Myocyte (in vitro differentiated cells): ENCODE measurements around the gene DOK1. TPM values are rescaled to one million over a fixed set of nuclear protein-coding genes. Genes with fewer than 3 reads are reported as not detected.

Experiments
- DNase-seq: peaks from one replicate; pipeline ENCODE4 v3.0.0-alpha.2; 2012; ENCODE audit warnings: low read depth
- total RNA-seq: library from RNA; depleted of rRNA; stranded (reverse); fragments of >200 nt; gene quantifications from 2 replicates; pipeline ENCODE4 v1.2.3, GENCODE V29; 2014

Gene DOK1
- total RNA-seq, 1 donor from 2014 or later = 9.5 TPM

- DNase-seq = no peak
These were observed 42.1 kb downstream of the DOK1 start for GRCh38 chr2:74596584-74596983.

- DNase-seq = peak; percentile 18
These were observed 42.9 kb downstream of the DOK1 start for GRCh38 chr2:74597410-74597809.

GRCh38 chr2:74599676-74600075 is 45.2 kb downstream of the DOK1 start:
- no peak for DNase-seq

GRCh38 chr2:74602586-74603281 is 48.2 kb downstream of the DOK1 start:
- peak; percentile 3 for DNase-seq

GRCh38 chr2:74603282-74604000 is 48.9 kb downstream of the DOK1 start:
- DNase-seq = no peak

GRCh38 chr2:74606927-74607326 is 52.4 kb downstream of the DOK1 start:
- no peak for DNase-seq

Other genes with a start within 250 kb of the DOK1 start
- gene SLC4A5, start 211.3 kb upstream of the DOK1 start, total RNA-seq = 0.43 and 2.0 TPM in 2 replicates
- gene DCTN1, start 174.4 kb upstream of the DOK1 start, total RNA-seq = 121 and 123 TPM in 2 replicates
- gene C2orf81, start 133.1 kb upstream of the DOK1 start, total RNA-seq = 0.26 and 1.4 TPM in 2 replicates
- 7.8 TPM in 2 replicates for gene WDR54, start 133.0 kb upstream of the DOK1 start, total RNA-seq
- gene RTKN, start 112.8 kb upstream of the DOK1 start, total RNA-seq = 43.3 and 56.6 TPM in 2 replicates
- gene INO80B, start 99.6 kb upstream of the DOK1 start, total RNA-seq = 20.0 and 30.8 TPM in 2 replicates
- 68.4 and 75.4 TPM in 2 replicates for gene WBP1, start 96.3 kb upstream of the DOK1 start, total RNA-seq
- 56.1 and 67.0 TPM in 2 replicates for gene MOGS, start 89.3 kb upstream of the DOK1 start, total RNA-seq
- 19.7 and 21.6 TPM in 2 replicates for gene MRPL53, start 82.0 kb upstream of the DOK1 start, total RNA-seq
- 10.6 and 13.3 TPM in 2 replicates for gene CCDC142, start 71.7 kb upstream of the DOK1 start, total RNA-seq
- 16.3 and 18.9 TPM in 2 replicates for gene TTC31, start 71.6 kb upstream of the DOK1 start, total RNA-seq
- 0.68 and 1.5 TPM in 2 replicates for gene LBX2, start 55.1 kb upstream of the DOK1 start, total RNA-seq
- 31.3 and 33.9 TPM in 2 replicates for gene PCGF1, start 47.0 kb upstream of the DOK1 start, total RNA-seq
- 0.13 TPM in 1 of 2 replicates, not detected in the other for gene TLX2, start 40.3 kb upstream of the DOK1 start, total RNA-seq
- not detected in 2 replicates for gene DQX1, start 28.5 kb upstream of the DOK1 start, total RNA-seq
- 111 and 125 TPM in 2 replicates for gene AUP1, start 25.0 kb upstream of the DOK1 start, total RNA-seq
- 33.8 and 41.9 TPM in 2 replicates for gene HTRA2, start 24.8 kb upstream of the DOK1 start, total RNA-seq
- gene LOXL3, start 778 bp upstream of the DOK1 start, total RNA-seq = 3.4 and 5.7 TPM in 2 replicates
- gene M1AP, start 93.6 kb downstream of the DOK1 start, total RNA-seq = 0.16 TPM in 1 of 2 replicates, not detected in the other
- 4.3 and 4.4 TPM in 2 replicates for gene SEMA4F, start 99.5 kb downstream of the DOK1 start, total RNA-seq